Hypothalamus (tissue), 51 donors: ENCODE data around the gene SYNPO2.

Source experiments
- DNase-seq, 51 donors: peaks; one replicate each; lab custom pipeline; 2025; lab: John Stamatoyannopoulos, UW

The SYNPO2 gene

GRCh38 chr4:119100655-119101054 lies 212.0 kb downstream of the SYNPO2 start:
- no peak for DNase-seq

DNA sequence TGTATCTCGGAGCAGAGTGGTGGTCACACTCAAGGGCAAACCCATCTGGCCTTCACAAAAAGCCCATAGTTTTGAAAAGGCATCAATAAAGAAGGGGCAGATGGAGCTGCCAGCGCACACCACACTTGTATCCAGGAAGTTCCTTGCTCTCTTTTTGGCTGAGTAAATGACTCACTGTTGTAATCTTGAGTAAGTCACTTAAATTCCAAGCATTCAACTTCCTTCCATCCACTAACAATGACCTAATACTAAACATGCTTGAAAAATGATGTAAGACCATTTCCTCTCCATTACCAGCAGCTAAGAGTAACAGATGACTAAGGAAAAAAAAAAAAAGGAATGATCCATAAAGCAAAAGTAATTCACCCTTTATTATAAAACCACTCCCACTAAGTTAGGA lies 214.6 kb downstream of the SYNPO2 start:
- DNase-seq, result no peak

- DNase-seq, result no peak
Measured at GRCh38 chr4:119104644-119105273, 216.1 kb downstream of the SYNPO2 start.

- no peak for DNase-seq
Measured at GRCh38 chr4:119105605-119106004, 217.0 kb downstream of the SYNPO2 start.

- DNase-seq, result no peak
Measured at GRCh38 chr4:119106036-119107000, 217.7 kb downstream of the SYNPO2 start.

GRCh38 chr4:119110121-119110520 lies 221.5 kb downstream of the SYNPO2 start:
- no peak for DNase-seq
